NCI-H1105 treated with DMSO at 0.1 percent for 48 hours (cell line): Measurements from ENCODE around the gene ADD2.

Source experiments
- DNase-seq: peaks from one replicate; lab custom pipeline; 2025; lab: John Stamatoyannopoulos, UW

ADD2 gene

GRCh38 chr2:70785137-70785911 is 17.3 kb upstream of the ADD2 start:
- peak; percentile 55 for DNase-seq

GRCh38 chr2:70784320-70784719 is 16.3 kb upstream of the ADD2 start:
- no peak for DNase-seq

GRCh38 chr2:70779911-70780545 is 12.0 kb upstream of the ADD2 start:
- no peak for DNase-seq

GRCh38 chr2:70779491-70779890 is 11.5 kb upstream of the ADD2 start:
- no peak for DNase-seq

- no peak for DNase-seq
These were observed 10.7 kb upstream of the ADD2 start for GRCh38 chr2:70778676-70779075.

- DNase-seq, result no peak
These were observed 9.4 kb upstream of the ADD2 start for GRCh38 chr2:70777450-70777849.

GRCh38 chr2:70776266-70776665 is 8.3 kb upstream of the ADD2 start:
- no peak for DNase-seq

- no peak for DNase-seq
These were observed 7.1 kb upstream of the ADD2 start for GRCh38 chr2:70775141-70775540.

- DNase-seq, result no peak
These were observed 4.6 kb upstream of the ADD2 start for GRCh38 chr2:70772486-70773155.

- no peak for DNase-seq
These were observed 3.4 kb upstream of the ADD2 start for GRCh38 chr2:70771446-70771845.

- DNase-seq, result no peak
These were observed 1.4 kb upstream of the ADD2 start for GRCh38 chr2:70769450-70769849.

GRCh38 chr2:70768590-70769085 is 638 bp upstream of the ADD2 start:
- DNase-seq, result no peak

GRCh38 chr2:70767079-70767698 is 811 bp downstream of the ADD2 start:
- peak; percentile 72 for DNase-seq

GRCh38 chr2:70766357-70767078 is 1.5 kb downstream of the ADD2 start:
- DNase-seq, result peak; percentile 27

- no peak for DNase-seq
These were observed 2.5 kb downstream of the ADD2 start for GRCh38 chr2:70765507-70765906.

- no peak for DNase-seq
These were observed 8.6 kb downstream of the ADD2 start for GRCh38 chr2:70759446-70759845.

- DNase-seq, result no peak
These were observed 10.0 kb downstream of the ADD2 start for GRCh38 chr2:70757966-70758365.

GRCh38 chr2:70757360-70757759 is 10.6 kb downstream of the ADD2 start:
- no peak for DNase-seq

GRCh38 chr2:70756128-70756527 is 11.9 kb downstream of the ADD2 start:
- DNase-seq, result no peak

- DNase-seq, result peak; percentile 56
These were observed 14.1 kb downstream of the ADD2 start for GRCh38 chr2:70753902-70754301.

- DNase-seq, result no peak
These were observed 15.0 kb downstream of the ADD2 start for GRCh38 chr2:70753031-70753430.

GRCh38 chr2:70752396-70752795 is 15.6 kb downstream of the ADD2 start:
- no peak for DNase-seq
